HG03196 (cell line): ENCODE measurements around the gene INPP5A.

Experiments used
- ATAC-seq: cut with Tn5 transposase; IDR thresholded peaks from one replicate; pipeline ENCODE4 v1.9.1; 2021; ENCODE audit not compliant: unreplicated experiment

INPP5A gene

DNA sequence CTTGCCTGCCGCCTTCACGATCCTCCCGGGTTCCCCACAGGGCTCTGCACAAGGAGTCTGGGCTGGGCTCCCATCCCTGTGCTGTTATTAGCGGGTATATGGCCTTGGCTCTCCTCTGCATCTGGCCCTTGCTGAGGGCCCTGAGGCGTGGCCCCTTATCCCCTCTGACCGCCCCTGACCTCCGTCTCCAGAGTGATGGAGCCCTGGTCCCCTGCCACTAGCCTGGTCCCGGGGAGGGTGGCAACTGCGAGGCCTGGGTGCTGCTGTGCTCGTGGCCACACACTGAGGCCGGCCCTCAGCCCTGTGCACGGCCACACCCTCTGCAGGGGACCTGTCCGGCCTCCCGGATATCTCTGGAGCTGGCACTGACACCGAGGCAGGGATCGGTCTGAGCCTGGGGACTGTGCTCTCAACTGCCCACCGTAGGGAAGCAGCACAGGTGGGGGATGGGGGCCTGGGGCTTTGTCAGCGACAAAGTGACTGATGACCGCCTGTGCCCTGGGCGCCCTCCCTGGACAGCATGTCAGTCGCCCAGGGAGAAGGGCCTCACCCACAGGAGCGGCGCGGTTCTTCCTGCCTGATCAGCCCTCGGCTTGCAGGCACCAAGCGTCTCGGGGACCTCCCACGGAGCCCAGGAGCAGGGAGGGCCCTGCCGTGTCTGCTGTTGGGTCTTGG lies 176.0 kb downstream of the INPP5A start:
- no peak for ATAC-seq

DNA sequence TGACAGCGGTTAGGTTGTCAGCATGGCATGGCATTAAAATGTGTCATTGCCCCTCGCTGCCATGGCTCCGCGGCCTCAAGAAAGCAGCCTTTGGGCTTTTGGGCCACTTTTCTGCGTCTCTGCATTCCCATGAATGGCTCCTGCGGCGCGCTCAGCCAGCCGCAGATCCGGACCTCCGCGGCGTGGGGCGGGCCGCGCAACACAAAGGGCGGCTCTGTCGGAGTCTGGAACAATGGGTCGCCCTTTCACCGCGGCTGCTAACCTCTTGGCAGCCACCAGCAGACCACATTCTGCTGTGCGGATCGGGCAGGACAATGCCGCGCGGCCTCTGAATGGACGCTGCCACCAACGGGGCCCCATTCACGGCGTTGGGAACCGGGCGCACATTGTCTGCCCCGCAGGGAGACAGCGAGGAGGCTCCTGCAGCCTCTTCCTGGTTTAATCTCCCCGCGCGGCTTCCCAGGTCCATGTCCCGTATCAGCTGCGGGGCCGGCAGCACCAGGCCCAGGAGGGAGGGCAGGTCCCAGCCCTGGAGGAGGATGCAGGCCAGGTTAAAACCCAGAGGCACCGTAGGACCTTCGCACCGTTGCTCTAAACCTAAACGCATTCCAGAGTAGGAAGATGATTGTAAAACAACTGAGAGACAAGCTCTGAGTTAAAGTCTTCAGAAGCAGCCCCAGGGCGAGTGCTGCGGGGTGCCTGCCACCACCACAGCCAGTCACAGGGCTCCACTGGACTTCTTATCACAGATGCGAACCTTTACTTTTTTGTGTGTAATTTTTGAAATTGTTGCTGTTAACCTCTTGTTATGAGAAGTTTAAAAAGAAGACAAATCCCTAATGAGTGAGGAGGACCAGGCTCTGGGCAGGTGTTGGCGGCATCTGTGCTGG lies 176.8 kb downstream of the INPP5A start:
- no peak for ATAC-seq

DNA sequence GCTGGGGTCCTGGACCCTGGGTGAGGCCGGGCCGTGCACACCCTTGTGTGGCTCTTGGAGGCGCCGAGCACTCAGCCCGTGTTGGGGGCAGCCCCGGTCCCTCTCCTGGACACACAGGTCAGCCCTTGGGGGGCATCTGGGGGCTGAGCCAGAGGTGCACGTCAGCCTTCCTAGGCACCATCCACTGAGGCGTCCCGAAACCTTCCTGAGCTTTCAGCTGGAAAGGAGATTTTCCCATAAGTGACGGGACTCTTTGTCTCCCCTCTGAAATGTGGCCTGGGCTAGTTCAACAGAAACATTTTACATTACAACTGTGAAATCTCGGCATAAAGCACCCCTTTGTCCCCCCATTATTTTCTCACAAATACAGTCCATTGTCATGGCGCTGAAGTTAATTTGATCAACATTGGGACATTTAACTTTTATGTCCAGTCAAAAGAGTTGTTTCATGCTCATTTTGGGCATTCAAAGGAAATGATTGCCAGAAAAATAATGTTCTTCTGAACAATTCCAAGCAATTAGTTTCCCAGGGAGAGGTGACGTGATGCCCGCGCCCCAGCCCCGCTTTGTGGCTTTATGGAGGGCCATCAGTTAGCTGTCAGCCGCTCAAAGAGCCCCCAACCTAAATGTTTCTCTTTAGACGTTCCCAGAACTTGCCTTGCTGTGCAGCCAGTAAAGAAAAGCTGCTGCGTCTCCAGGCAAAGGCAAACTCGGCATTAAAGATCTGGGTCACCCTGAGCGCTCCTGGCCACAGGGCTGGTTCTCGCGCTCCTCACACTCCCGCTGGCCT lies 177.6 kb downstream of the INPP5A start:
- no peak for ATAC-seq

DNA sequence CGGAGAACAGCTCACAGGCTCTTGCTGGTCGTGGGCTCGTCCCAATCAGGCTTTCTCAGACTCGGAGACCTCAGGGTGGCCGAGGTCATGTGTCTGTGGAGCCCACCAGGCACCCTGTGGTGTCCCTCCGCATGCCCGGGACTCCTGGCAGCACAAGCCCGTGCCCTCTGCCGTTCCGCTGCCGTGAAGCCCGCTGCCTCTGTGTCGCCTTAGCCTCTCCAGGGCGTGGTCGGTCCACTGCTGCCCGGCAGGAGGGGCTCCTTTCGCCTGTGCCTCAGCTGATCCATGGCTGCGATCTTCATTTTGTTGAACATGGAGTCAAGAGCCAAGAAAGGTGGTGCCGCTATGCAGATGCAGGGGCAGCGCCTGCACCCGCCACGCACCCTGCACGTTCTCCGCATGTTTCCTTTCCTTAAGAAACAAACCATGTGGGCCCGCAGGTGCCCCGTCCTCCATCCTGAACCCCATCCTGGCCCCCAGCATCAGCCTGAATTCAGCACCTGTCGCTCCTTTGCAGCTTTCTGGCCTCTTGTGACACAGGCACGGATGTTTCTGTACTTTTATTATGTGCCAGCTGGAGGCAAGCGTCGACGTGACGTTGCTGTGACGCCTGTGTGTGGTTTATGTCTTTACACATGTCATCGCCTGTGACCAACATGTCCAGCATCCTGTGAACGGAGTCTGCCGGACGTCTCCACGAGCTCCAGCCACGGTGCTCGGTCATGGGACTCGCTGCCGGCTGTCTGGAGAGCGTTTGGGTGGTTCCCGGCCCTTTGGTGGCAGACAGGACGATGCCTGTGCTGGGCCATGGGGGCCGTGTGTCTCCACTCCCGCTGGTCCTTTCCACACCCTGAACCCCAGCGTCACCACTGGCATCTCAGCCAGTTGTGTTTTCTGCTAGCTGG lies 178.4 kb downstream of the INPP5A start:
- no peak for ATAC-seq

DNA sequence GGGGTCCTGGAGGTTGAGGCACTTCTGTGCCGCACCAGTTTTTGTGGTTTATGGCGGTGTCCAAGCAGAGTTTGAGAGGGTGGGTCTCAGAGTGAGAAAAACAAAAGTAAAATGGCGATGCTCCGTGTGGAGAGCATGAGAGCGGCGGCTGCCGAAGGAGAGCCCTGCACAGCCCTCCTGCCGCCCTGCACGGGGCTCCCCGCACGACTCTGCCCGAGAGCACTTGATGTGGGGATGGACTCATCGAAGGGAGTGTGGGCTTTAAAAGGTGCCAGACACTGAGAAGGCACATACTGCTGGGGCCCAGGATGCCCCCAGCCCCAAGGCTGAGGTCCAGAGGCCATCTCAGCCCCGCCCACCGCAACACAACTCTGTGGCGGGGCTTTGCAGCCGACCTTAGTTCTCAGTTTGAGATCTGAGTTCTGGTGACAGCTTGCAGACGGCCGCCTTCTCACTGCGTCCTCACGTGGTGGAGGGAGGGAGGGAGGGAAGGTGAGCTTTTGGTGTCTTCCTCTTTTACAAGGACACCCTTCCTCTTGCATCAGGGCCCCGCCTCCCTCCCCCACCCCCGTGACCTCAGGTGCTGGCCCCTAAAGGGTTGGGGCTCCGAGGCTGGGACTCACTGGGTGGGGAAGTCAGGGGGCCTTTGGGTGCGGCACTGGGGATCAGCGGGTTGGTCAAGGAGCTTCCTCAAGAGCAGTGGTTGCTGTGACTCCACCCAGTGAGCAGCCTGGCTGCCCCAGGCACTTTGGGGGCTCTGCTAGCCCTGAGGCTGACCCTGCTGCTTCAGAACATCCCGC lies 179.3 kb downstream of the INPP5A start:
- no peak for ATAC-seq

DNA sequence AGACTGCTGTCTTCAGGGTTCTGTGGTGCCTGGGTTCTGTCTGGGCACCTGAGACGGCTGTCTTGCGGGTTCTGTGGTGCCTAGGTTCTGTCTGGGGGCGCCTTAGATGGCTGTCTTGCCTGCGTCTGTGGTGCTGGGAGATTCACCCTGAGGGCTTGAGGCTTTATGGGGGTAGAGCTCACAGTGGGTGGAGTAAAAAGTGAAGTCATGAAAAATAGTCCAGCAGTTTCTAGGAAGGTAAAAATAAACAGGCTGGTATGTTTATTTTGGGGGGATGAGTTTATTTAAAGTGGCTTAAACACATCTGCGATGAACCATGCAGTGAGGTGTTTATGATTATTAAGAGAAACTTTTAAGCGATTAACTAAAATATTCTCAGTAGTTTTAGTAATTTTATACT lies 184.1 kb downstream of the INPP5A start:
- ATAC-seq = no peak

DNA sequence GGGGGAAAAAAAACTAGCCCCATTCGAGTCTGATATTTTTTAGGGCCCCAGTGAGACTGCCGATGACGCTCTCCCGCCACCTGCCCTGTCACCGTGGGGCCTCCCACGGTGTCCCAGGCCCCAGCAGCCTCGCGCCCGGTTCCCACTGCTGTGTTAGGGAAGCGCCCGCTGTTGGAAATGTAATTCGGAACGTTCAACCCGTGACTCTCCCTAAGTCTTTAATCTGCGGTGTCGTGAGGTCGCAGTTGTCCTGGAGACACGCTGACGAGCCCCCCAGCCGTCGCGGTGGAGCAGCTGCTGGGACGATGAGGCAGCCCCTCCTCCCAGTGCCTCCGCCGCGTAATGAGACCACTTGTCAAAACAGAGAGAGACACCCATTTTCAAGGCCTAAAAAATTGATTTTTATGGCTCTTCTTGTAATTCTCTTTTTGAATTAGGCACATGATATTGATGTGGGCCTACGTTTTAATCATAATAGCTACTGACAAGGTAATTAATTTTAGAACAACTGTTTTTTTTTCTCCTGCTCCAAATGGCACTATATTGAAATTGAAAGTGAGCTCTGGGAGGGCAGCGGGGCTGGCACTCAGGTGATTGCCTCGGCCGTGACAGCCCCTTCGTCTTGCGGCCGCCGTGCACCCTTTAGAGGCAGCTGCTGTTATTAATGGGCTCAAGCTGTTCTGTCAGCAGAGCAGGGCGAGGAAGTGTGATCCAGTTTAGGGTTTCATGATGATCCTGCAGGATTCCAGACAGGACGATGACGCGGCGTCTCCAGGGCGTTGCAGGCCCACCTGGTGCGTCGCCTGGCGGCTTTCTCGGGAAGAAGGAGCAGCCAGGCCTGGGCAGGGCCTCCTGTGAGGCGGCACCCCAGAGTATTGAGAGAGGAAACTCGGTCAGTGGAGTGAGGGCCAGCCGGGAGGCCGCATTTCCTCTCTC lies 185.1 kb downstream of the INPP5A start:
- ATAC-seq = no peak

DNA sequence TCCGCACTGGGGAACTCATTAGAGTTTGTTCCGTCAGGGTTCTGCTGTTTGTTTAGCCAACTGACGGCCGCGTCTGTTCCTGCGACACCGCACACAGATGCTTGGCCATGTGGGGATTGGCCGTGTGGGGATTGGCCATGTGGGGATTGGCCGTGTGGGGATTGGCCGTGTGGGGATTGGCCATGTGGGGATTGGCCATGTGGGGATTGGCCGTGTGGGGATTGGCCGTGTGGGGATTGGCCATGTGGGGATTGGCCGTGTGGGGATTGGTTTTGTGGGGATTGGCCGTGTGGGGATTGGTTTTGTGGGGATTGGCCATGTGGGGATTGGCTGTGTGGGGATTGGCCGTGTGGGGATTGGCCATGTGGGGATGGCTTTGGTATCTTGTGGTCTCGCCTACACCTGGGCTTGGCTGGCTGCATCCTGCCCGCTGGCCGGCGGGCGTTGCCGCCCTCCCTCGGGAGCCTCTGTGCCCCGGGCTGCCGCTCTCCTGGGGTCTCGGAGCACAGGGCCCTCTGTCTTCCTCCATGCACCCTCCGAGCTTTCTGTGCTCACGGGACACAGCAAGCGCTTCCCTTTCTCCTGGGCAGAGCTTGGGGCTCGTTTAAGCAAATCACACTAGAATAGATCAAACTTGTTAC lies 185.9 kb downstream of the INPP5A start:
- no peak for ATAC-seq

DNA sequence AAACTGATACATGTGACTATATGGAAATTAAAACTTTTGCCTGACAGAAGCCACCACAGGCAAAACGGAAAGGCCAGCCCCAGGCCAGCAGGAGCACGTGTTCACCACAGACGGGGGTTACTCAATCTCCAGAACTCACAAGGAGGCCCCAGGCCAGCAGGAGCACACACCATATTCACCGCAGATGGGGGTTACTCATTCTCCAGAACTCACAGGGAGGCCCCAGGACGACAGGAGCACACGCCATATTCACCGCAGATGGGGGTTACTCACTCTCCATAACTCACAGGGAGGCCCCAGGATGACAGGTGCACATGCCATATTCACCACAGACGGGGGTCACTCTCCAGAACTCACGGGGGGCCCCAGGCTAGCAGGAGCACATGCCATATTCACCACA lies 186.9 kb downstream of the INPP5A start:
- no peak for ATAC-seq

DNA sequence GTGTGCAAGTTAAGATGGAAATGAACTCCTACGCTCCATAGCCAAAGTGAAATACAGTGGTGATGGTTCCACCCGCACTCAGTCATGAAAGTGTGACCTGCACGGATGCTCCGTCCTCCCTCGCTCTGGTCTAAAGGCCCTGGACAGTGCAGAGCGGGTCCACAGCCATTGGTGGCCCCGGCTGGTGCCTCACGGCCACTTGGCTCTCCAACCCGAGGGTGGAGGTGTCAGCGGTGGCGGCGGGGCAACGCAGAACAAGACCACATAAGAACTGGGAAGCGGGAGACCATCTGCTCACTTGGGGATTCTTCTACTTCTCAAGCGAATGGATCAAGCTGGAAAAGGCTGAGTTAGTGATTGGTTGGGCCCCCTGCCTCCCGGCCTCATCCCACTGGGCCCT lies 187.6 kb downstream of the INPP5A start:
- no peak for ATAC-seq

DNA sequence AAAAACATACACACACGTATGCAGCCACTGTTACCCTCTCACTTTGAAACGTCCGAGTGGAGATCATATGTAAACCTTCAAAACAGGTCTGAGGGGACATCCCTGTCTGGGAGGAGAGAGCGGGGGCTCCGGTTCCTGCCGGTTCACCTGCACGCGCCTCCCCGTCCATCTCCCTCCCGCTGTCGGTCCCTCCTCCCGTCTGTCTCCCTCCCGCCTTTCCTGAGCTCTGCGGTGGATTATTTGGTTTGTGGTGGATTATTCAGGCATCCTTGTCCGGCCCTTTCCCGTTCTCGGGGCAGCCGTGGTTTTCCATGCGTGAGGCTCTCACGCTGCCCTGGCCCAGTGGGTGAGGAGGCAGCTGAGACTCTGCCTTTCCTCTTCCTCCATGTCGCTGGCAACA lies 188.6 kb downstream of the INPP5A start:
- no peak for ATAC-seq

DNA sequence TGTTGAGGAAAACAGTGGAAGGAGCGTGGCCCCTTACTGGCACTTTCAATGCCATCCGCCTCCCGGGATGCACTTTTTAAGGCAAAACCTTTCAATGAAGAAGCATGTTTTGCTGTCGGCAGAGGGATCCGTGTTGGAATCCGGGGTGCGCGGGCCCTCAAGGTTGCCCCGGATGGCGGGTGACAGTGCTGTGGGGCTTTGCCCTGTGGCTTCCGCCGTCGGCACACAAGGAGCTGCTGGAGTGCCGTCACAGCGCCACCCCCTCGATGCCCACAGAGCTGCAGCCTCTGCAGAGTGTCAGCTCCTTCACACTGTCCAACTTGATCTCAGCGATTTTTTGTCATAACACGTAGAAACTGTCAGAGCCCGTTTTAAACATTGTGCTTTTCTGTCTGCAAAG lies 189.4 kb downstream of the INPP5A start:
- ATAC-seq = no peak

DNA sequence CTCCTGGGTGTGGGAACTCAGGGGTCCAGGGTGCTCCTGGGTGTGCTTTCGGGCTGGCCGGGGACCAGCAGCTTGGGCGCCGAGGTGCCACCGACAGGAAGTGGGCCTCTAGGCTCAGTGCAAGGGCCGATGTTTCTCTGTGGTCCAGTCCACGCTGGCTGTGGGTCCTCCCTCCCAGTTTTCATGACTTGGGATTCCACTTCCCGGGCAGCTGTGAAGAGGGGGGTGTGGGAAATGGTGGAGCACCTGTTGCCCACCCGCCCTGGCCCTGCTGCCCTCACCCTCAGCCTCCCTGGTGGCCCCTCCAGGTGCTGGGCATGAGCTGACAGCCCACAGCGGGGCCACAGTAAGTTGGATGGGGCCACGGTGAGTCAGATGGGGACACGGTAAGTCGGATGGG lies 189.8 kb downstream of the INPP5A start:
- ATAC-seq = no peak

DNA sequence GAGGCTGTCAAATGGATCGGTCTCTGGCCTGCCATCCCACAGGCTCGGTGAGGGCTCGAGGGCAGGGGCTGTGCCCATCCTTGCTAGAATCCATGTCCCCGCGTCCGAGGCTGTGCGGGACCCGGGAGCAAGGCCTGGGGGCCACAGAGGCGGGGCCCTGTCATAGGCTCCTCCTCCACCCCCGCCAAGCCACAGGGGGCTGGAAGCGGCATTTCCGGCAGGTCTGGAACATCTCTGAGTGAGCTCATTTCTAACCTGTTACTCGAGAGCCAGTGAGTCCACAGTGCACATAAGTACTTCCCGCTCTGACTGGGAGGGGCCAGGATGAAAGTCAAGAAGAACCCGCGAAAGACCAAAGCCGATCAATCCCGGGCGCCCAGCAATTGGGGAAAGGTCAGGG lies 190.7 kb downstream of the INPP5A start:
- no peak for ATAC-seq

DNA sequence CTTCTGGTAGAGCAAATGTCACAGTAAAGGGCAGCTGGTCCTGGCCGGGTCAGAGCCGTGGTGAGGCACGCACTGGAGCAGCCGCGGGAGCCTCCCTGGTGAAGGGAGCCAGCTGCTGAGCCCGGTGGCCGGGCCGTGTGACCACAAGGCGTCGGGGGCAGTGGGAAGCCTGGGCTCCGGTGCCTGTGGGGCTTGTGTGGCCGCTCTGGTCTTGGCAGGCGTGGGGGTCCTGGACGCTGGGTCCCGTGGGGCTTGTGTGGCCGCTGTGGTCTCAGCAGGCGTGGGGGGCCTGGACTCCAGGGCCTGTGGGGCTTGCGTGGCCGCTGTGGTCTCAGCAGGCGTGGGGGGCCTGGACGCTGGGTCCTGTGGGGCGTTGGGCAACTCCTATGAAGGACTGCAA lies 191.2 kb downstream of the INPP5A start:
- no peak for ATAC-seq

DNA sequence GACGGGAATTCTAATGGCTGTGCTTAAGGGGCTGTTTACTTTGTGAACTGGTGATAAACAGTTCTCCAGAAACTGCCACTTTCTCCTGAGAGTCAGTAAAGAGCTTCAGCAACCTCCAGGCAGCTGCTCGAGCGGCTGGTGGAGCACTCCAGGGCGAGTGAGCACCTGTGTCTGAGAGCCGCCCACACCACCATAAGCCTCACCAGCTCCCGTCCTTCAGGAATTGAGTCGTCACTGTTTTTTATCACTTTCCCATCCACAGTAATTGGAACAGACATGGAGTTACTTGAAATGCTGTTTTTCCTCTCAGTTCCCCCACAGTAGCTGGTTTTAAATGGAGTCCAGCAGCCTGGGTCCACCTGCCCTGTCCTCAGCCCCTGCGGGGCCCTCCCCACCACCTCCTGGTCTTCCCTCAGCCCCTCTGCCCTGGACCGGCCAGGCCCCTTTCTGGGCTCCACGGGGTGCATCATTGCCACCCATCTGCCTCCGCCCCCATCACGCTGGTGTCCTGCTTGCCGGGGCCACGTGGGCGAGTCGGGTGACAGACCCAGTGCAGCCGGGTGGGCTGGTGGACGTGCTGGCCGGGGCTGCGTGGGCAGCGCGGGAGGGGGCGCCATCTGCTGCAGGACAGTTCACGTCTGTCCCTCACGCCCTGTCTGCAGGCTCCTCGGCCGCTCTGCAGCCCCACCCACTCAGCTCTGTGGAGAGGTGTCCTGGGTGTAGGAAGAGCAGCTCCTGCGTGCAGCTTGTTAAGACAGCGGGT lies 192.4 kb downstream of the INPP5A start:
- no peak for ATAC-seq

DNA sequence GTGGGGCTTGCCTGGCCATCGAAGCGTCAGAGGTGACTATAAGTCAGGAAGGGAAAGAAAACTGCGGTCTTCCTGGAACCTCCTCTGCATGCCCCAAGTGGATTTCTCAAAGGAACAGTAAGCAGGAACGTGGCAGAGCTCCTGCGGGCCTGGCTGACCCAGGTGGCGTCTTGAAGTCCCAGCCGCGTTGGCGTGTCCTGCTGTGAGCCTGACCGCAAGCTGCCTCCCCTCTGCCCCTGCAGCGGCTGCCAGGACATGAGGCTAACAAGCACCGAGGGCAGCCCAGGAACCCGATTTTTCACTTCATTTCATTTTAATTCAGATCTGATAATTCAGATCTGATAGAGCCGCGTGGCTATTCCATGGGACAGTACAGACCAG lies 193.0 kb downstream of the INPP5A start:
- ATAC-seq = no peak

DNA sequence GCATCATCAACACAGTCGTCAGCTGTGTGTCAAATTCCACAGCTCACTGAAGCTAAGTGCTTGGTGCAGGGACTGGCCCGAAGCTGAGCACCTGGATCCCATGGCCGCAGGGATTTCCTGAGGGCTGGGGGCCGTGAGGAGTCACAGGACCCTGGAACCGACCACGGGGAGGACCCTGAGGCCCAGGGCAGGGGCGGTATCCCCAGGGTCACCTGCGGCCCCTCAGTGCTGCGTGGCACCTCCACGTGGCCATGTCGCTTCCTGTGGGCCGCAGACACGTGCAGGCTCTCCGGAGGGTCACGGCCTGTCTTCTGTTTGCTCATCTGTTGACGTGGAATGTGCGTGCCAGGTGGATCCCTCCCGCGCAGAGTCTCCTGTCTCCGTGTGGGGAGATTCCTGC lies 194.9 kb downstream of the INPP5A start:
- no peak for ATAC-seq
